ENCODE results near the gene KL. TPM values are rescaled to one million over a fixed set of nuclear protein-coding genes. Genes with fewer than 3 reads are reported as not detected.

The KL gene
- polyA plus RNA-seq, 1 of the 3 experiments (the other 2 are of a cell fraction): 0.02 TPM

DNA sequence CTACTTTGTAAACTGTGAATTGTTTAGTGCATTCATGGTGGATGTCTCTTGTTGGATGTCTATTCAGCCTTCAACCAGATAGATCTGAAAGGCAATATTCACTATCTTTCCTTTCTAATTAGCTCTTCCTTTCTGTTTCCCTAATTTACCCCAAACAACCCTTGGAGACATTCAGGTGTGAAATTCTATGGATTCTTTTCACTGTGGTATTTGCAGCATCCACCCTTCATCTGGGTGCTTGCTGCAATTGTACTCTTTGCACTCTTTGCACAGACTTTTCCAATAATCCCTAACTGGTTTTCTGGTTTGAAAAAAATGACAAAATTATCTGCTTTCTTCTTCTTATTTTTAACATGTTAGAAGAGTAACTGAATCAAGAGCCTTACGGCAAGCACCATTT, 56.5 kb downstream of the KL start:
- Histone ChIP-seq H3K9me2 (no peaks in the 10 kb centered on the region), H3K27me3 (ENCODE audit: insufficient read depth) (no peaks in the 10 kb centered on the region), H4K20me1 (ENCODE audit: insufficient read depth) (no peaks in the 10 kb centered on the region), H3K36me3 (replicated peaks in 1 of 2; ENCODE audit: control insufficient read depth in 1 of 2, insufficient read depth in 2 of 2, low read length in 1 of 2) (no peaks in the 10 kb centered on the region), H3K4me3 (ENCODE audit: low read depth in 2 of 2, low read length in 1 of 2) (no peak overlapping the region), H2AFZ (ENCODE audit: low read depth) (no peak overlapping the region), H3K27ac (ENCODE audit: low read depth in 2 of 2, low read length in 1 of 2) (no peak overlapping the region), H3K9me3 (no peaks in the 10 kb centered on the region), H3K9ac (no peak overlapping the region), H3F3A (replicated peaks; ENCODE audit: insufficient read depth) (no peaks in the 10 kb centered on the region), H3K4me1 (ENCODE audit: control insufficient read depth in 1 of 2, insufficient read depth in 2 of 2, low read depth in 1 of 2, low read length in 1 of 2) (peaks cover 0 to 19% of the 10 kb centered on the region in 2 experiments; a peak in 2 of 4 replicates), H3K4me2 (no peak overlapping the region), H3K79me2 (ENCODE audit: insufficient read depth) (no peaks in the 10 kb centered on the region)
- DNase-seq: no peak
- ChIA-PET POLR2A (no interaction called here), CTCF (no interaction called here)
- TF ChIP-seq MEF2A (IDR thresholded peaks at IDR 0.05; ENCODE audit: borderline replicate concordance, low read depth) (no peak), TEAD4 (IDR thresholded peaks at IDR 0.05; ENCODE audit: borderline replicate concordance, insufficient read depth) (no peak), GABPA (IDR thresholded peaks at IDR 0.05; ENCODE audit: low read depth) (no peak), FOXM1 (IDR thresholded peaks at IDR 0.05; ENCODE audit: low read depth) (no peak), RAD21 (IDR thresholded peaks at IDR 0.05; ENCODE audit: low read length) (no peak), SIN3A (IDR thresholded peaks at IDR 0.05; ENCODE audit: borderline replicate concordance, low read depth, low read length) (no peak)
- TF ChIP-seq, protein P1, sequence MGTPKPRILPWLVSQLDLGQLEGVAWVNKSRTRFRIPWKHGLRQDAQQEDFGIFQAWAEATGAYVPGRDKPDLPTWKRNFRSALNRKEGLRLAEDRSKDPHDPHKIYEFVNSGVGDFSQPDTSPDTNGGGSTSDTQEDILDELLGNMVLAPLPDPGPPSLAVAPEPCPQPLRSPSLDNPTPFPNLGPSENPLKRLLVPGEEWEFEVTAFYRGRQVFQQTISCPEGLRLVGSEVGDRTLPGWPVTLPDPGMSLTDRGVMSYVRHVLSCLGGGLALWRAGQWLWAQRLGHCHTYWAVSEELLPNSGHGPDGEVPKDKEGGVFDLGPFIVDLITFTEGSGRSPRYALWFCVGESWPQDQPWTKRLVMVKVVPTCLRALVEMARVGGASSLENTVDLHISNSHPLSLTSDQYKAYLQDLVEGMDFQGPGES (IDR thresholded peaks at IDR 0.05; ENCODE audit: low read depth, low read length): no peak
- 93% methylated on average over 1 of the region's 1 CpG for WGBS (ENCODE audit: low lambda C conversion rate)

DNA sequence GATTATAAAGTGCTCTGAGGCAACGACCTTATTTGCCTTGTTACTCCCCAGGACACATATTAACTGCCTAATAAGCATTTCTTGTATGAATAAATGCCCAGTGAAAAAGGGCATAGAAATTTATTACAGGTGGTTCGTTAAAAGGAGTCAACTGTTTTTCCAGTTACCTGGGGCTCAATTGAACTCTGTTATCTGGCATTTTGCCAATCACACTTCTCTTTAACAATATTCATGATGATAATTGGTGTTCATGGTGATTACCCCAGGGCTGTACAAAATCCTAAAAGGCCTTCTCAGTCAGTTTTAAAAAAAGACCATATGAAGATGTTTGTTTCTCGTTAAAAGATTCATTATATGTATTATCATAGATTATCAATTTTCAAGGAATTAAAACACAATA, 57.1 kb downstream of the KL start:
- Histone ChIP-seq H3K9ac (no peak overlapping the region), H3K9me2 (no peaks in the 10 kb centered on the region), H3K27ac (ENCODE audit: low read depth in 2 of 2, low read length in 1 of 2) (no peak overlapping the region), H3K4me2 (no peak overlapping the region), H2AFZ (ENCODE audit: low read depth) (no peak overlapping the region), H3F3A (replicated peaks; ENCODE audit: insufficient read depth) (no peaks in the 10 kb centered on the region), H3K4me1 (ENCODE audit: control insufficient read depth in 1 of 2, insufficient read depth in 2 of 2, low read depth in 1 of 2, low read length in 1 of 2) (peaks cover 0 to 19% of the 10 kb centered on the region in 2 experiments; a peak in 2 of 4 replicates), H3K36me3 (replicated peaks in 1 of 2; ENCODE audit: control insufficient read depth in 1 of 2, insufficient read depth in 2 of 2, low read length in 1 of 2) (no peaks in the 10 kb centered on the region), H3K9me3 (no peaks in the 10 kb centered on the region), H4K20me1 (ENCODE audit: insufficient read depth) (no peaks in the 10 kb centered on the region), H3K27me3 (ENCODE audit: insufficient read depth) (no peaks in the 10 kb centered on the region), H3K4me3 (ENCODE audit: low read depth in 2 of 2, low read length in 1 of 2) (no peak overlapping the region), H3K79me2 (ENCODE audit: insufficient read depth) (no peaks in the 10 kb centered on the region)
- CTCF ChIA-PET: no interaction called here
- POLR2A ChIA-PET: no interaction called here
- 81% methylated on average over 3 of the region's 3 CpGs for WGBS (ENCODE audit: low lambda C conversion rate)
- DNase-seq: no peak
- TF ChIP-seq, protein P2, sequence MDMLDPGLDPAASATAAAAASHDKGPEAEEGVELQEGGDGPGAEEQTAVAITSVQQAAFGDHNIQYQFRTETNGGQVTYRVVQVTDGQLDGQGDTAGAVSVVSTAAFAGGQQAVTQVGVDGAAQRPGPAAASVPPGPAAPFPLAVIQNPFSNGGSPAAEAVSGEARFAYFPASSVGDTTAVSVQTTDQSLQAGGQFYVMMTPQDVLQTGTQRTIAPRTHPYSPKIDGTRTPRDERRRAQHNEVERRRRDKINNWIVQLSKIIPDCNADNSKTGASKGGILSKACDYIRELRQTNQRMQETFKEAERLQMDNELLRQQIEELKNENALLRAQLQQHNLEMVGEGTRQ (IDR thresholded peaks at IDR 0.05; ENCODE audit: borderline replicate concordance, low read depth, low read length): no peak
- no peak for TF ChIP-seq RFX5 (IDR thresholded peaks at IDR 0.05; ENCODE audit: low read length)
- TF ChIP-seq, protein P3, sequence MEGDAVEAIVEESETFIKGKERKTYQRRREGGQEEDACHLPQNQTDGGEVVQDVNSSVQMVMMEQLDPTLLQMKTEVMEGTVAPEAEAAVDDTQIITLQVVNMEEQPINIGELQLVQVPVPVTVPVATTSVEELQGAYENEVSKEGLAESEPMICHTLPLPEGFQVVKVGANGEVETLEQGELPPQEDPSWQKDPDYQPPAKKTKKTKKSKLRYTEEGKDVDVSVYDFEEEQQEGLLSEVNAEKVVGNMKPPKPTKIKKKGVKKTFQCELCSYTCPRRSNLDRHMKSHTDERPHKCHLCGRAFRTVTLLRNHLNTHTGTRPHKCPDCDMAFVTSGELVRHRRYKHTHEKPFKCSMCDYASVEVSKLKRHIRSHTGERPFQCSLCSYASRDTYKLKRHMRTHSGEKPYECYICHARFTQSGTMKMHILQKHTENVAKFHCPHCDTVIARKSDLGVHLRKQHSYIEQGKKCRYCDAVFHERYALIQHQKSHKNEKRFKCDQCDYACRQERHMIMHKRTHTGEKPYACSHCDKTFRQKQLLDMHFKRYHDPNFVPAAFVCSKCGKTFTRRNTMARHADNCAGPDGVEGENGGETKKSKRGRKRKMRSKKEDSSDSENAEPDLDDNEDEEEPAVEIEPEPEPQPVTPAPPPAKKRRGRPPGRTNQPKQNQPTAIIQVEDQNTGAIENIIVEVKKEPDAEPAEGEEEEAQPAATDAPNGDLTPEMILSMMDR (IDR thresholded peaks at IDR 0.05): no peak
- TF ChIP-seq TAF1 (IDR thresholded peaks at IDR 0.05; ENCODE audit: borderline replicate concordance, low read depth, low read length): no peak
- TF ChIP-seq RXRA (IDR thresholded peaks at IDR 0.05; ENCODE audit: borderline replicate concordance, low read depth): no peak
- no peak for TF ChIP-seq GATA2 (CRISPR knock-in tag; IDR thresholded peaks at IDR 0.05)
- TF ChIP-seq GABPA (IDR thresholded peaks at IDR 0.05; ENCODE audit: low read depth): no peak
- TF ChIP-seq, protein P4, sequence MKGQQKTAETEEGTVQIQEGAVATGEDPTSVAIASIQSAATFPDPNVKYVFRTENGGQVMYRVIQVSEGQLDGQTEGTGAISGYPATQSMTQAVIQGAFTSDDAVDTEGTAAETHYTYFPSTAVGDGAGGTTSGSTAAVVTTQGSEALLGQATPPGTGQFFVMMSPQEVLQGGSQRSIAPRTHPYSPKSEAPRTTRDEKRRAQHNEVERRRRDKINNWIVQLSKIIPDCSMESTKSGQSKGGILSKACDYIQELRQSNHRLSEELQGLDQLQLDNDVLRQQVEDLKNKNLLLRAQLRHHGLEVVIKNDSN (IDR thresholded peaks at IDR 0.05; ENCODE audit: borderline replicate concordance, low read depth): no peak
- TF ChIP-seq, protein P5, sequence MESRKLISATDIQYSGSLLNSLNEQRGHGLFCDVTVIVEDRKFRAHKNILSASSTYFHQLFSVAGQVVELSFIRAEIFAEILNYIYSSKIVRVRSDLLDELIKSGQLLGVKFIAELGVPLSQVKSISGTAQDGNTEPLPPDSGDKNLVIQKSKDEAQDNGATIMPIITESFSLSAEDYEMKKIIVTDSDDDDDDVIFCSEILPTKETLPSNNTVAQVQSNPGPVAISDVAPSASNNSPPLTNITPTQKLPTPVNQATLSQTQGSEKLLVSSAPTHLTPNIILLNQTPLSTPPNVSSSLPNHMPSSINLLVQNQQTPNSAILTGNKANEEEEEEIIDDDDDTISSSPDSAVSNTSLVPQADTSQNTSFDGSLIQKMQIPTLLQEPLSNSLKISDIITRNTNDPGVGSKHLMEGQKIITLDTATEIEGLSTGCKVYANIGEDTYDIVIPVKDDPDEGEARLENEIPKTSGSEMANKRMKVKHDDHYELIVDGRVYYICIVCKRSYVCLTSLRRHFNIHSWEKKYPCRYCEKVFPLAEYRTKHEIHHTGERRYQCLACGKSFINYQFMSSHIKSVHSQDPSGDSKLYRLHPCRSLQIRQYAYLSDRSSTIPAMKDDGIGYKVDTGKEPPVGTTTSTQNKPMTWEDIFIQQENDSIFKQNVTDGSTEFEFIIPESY (IDR thresholded peaks at IDR 0.05; ENCODE audit: borderline replicate concordance, low read depth): no peak
- no peak for TF ChIP-seq POLR2AphosphoS5 (IDR thresholded peaks at IDR 0.05; ENCODE audit: low read depth, low read length)
- TF ChIP-seq, protein P6, sequence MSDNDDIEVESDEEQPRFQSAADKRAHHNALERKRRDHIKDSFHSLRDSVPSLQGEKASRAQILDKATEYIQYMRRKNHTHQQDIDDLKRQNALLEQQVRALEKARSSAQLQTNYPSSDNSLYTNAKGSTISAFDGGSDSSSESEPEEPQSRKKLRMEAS (IDR thresholded peaks at IDR 0.05; ENCODE audit: low read depth): no peak
- TF ChIP-seq FOXJ3 (CRISPR knock-in tag; IDR thresholded peaks at IDR 0.05): no peak
- TF ChIP-seq RAD21 (IDR thresholded peaks at IDR 0.05; ENCODE audit: low read length): no peak

Data from SK-N-SH (cell line).